K562 (cell line): ENCODE data around the gene CORO1A. TPM values are rescaled to one million over a fixed set of nuclear protein-coding genes. Genes with fewer than 3 reads are reported as not detected.
A peak's percentile ranks its signal among the peaks of the same experiment; 100 is the strongest.

Source experiments
- GABPB1 ChIP-seq: sonication (generic); formaldehyde crosslinking; IDR thresholded peaks from 2 replicates; pipeline ENCODE4 v1.8.0; 2022; ENCODE audit warnings: mild to moderate bottlenecking, missing genetic modification reagents
- GATAD2A ChIP-seq: fragments of 450-650 bp; IDR thresholded peaks from 2 replicates; pipeline ENCODE4 v1.6.1; 2017
- IRF9 ChIP-seq: fragments of 450-650 bp; IDR thresholded peaks from 2 replicates; pipeline ENCODE4 v1.6.1; 2016; ENCODE audit warnings: missing biosample characterization, missing genetic modification characterization
- KAT2B ChIP-seq: IDR thresholded peaks from one replicate; pipeline ENCODE4 v1.6.1; 2012; ENCODE audit warnings: low read depth, mild to moderate bottlenecking, control low read depth, inconsistent platforms, low read length, moderate library complexity
- PPARD ChIP-seq: fragments of 250-450 bp; sonication (Bioruptor Pico); IDR thresholded peaks from 2 replicates; pipeline ENCODE4 v1.8.0; 2022; ENCODE audit warnings: inconsistent platforms, mild to moderate bottlenecking, moderate library complexity
- RAD51 ChIP-seq: fragments of 450-650 bp; IDR thresholded peaks from 2 replicates; pipeline ENCODE4 v1.7.1; 2016; ENCODE audit warnings: low read depth, mild to moderate bottlenecking, borderline replicate concordance
- RBM15 ChIP-seq: fragments of 200-400 bp; formaldehyde crosslinking; IDR thresholded peaks from 2 replicates; pipeline ENCODE4 v1.6.1; 2018; ENCODE audit warnings: mild to moderate bottlenecking, low read length, moderate library complexity; ENCODE audit not compliant: insufficient read depth
- RCOR1 ChIP-seq, 2 experiments: IDR thresholded peaks; 2 replicates each; pipeline ENCODE4 v1.6.1; 2012; ENCODE audit warnings: low read depth in 2 of 2, low read length in 2 of 2, borderline replicate concordance in 1 of 2, improper control_type of control experiment in 1 of 2
- TEAD4 ChIP-seq, 2 experiments: sonication (generic) in 1 of 2; formaldehyde crosslinking in 1 of 2; IDR thresholded peaks; 2 replicates each; pipeline versions ENCODE4 v1.6.1 to v1.8.0; 2012 to 2022; ENCODE audit warnings: borderline replicate concordance in 1 of 2, inconsistent platforms in 1 of 2, low read length in 1 of 2, mild to moderate bottlenecking in 1 of 2, missing genetic modification reagents in 1 of 2
- ZBTB40 ChIP-seq, 2 experiments: fragments of 450-650 bp in 1 of 2; sonication (generic) in 1 of 2; formaldehyde crosslinking in 1 of 2; IDR thresholded peaks; 2 replicates each; pipeline versions ENCODE4 v1.7.1 to v1.9.0; 2016 to 2022; ENCODE audit warnings: inconsistent platforms in 1 of 2, mild to moderate bottlenecking in 1 of 2, missing genetic modification reagents in 1 of 2
- ZNF75A ChIP-seq: fragments of 450-650 bp; formaldehyde crosslinking; IDR thresholded peaks from 2 replicates; pipeline ENCODE4 v1.4.0; 2020; ENCODE audit warnings: mild to moderate bottlenecking
- polyA plus RNA-seq, 8 experiments: library from polyadenylated mRNA; depleted of rRNA in 4 of 8; stranded (reverse) in 5 of 8; unstranded in 3 of 8; fragments of >200 nt; fragmentation: Nextera tagmentation in 2 of 8; fragmentation: Illumina TruSeq in 1 of 8; extraction: Ambion mirVana in 2 of 8; extraction: Trizol in 1 of 8; gene quantifications; 2 replicates each; pipeline versions ENCODE4 v1.2.1 to v1.2.3, GENCODE V29; 2011 to 2014; ENCODE audit warnings: inconsistent platforms in 1 of 8, missing spikeins in 1 of 8
- total RNA-seq, 7 experiments: library from RNA; depleted of rRNA in 6 of 7; stranded (reverse); fragments of >200 nt in 6 of 7; fragmentation: Illumina TruSeq in 2 of 7; extraction: Trizol in 2 of 7; gene quantifications; 2 replicates each; pipeline versions ENCODE4 v1.2.1 to v1.2.3, GENCODE V29; 2011 to 2021; ENCODE audit warnings: low replicate concordance in 1 of 7
- TF ChIP-seq, protein P1 (sequence below): fragments of 250-450 bp; sonication (Bioruptor Pico); IDR thresholded peaks from 2 replicates; pipeline ENCODE4 v1.5.0; 2021
- TF ChIP-seq, protein P2 (sequence below): sonication (generic); formaldehyde crosslinking; IDR thresholded peaks from 2 replicates; pipeline ENCODE4 v1.8.0; 2022; ENCODE audit warnings: mild to moderate bottlenecking, missing genetic modification reagents
- TF ChIP-seq, protein P3 (sequence below): fragments of 250-450 bp; sonication (Bioruptor Pico); IDR thresholded peaks from 2 replicates; pipeline ENCODE4 v1.9.0; 2021; ENCODE audit warnings: mild to moderate bottlenecking

CORO1A gene
- total and polyA plus RNA-seq, 9 of the 15 experiments (the other 6 are each of a cell fraction or from before 2014, with no cell fraction given) = 0.22 to 23.8 (median 7.6) TPM

DNA sequence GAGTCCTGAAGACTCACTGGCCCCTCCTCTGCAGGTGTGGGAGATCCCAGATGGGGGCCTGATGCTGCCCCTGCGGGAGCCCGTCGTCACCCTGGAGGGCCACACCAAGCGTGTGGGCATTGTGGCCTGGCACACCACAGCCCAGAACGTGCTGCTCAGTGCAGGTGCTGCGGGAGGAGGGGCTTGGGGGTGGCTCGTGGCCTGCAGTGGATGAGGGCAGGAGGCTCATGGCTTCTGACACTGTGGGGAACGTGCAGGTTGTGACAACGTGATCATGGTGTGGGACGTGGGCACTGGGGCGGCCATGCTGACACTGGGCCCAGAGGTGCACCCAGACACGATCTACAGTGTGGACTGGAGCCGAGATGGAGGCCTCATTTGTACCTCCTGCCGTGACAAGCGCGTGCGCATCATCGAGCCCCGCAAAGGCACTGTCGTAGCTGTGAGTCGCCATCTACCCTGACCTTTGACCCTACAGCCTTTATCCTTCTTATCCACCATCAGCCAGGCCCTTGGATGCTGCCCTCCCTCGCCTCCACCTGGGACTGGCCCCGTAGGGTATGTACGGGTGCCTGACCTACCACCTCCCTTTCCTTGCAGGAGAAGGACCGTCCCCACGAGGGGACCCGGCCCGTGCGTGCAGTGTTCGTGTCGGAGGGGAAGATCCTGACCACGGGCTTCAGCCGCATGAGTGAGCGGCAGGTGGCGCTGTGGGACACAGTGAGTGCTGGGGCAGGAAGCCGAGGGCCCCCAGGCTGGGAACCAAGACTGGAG, 3.6 kb downstream of the CORO1A start (continued):
- TF ChIP-seq, protein P1, sequence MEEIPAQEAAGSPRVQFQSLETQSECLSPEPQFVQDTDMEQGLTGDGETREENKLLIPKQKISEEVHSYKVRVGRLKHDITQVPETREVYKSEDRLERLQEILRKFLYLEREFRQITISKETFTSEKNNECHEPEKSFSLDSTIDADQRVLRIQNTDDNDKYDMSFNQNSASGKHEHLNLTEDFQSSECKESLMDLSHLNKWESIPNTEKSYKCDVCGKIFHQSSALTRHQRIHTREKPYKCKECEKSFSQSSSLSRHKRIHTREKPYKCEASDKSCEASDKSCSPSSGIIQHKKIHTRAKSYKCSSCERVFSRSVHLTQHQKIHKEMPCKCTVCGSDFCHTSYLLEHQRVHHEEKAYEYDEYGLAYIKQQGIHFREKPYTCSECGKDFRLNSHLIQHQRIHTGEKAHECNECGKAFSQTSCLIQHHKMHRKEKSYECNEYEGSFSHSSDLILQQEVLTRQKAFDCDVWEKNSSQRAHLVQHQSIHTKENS (CRISPR knock-in tag) = no peak
- TF ChIP-seq GABPB1 (CRISPR knock-in tag) = peak; percentile 68; the same call in 1 of the 2 replicates
- no peak for TF ChIP-seq IRF9
- no peak for TF ChIP-seq PPARD (CRISPR knock-in tag)
- no peak for TF ChIP-seq ZNF75A
- no peak for TF ChIP-seq ZBTB40 (IDR thresholded peaks at IDR 0.05)
- TF ChIP-seq ZBTB40 (CRISPR knock-in tag; IDR thresholded peaks at IDR 0.05) = no peak
- no peak for TF ChIP-seq RBM15
- no peak for TF ChIP-seq RAD51
- no peak for TF ChIP-seq GATAD2A
- no peak for TF ChIP-seq KAT2B
- TF ChIP-seq RCOR1 (IDR thresholded peaks at IDR 0.05; ENCODE audit: borderline replicate concordance in 1 of 2, low read depth in 2 of 2, low read length in 2 of 2) = peak in 1 of 2 experiments; percentile 81; a peak in 2 of 4 replicates
- TF ChIP-seq, protein P2, sequence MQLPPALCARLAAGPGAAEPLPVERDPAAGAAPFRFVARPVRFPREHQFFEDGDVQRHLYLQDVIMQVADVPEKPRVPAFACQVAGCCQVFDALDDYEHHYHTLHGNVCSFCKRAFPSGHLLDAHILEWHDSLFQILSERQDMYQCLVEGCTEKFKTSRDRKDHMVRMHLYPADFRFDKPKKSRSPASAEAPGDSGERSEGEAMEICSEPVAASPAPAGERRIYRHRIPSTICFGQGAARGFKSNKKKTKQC (CRISPR knock-in tag) = peak; percentile 84
- TF ChIP-seq, protein P3, sequence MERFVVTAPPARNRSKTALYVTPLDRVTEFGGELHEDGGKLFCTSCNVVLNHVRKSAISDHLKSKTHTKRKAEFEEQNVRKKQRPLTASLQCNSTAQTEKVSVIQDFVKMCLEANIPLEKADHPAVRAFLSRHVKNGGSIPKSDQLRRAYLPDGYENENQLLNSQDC = no peak
- no peak; the same call in 1 of the 2 replicates for TF ChIP-seq TEAD4 (IDR thresholded peaks at IDR 0.05; ENCODE audit: low read length)
- TF ChIP-seq TEAD4 (CRISPR knock-in tag; IDR thresholded peaks at IDR 0.05; ENCODE audit: borderline replicate concordance) = no peak
